ENCODE data around the gene TAS2R46. TPM values are rescaled to one million over a fixed set of nuclear protein-coding genes. Genes with fewer than 3 reads are reported as not detected.

TAS2R46 gene
- total and polyA plus RNA-seq, 2 of the 13 experiments (the other 11 are each of a cell fraction or from before 2014, with no cell fraction given): 0.16 to 3.5 TPM

- TF ChIP-seq RERE (CRISPR knock-in tag; IDR thresholded peaks at IDR 0.05; ENCODE audit: low read depth) (0 out of 2 replicates have a peak, but pooled peaks have one; percentile 46), HNRNPL (IDR thresholded peaks at IDR 0.05; ENCODE audit: low read depth, low read length) (no peak), FOXP1 (IDR thresholded peaks at IDR 0.05) (no peak), FOXP1 (CRISPR knock-in tag; IDR thresholded peaks at IDR 0.05) (peak; percentile 71), SOX13 (IDR thresholded peaks at IDR 0.05) (0 out of 2 replicates have a peak, but pooled peaks have one; percentile 18), SOX13 (CRISPR knock-in tag; conservative IDR thresholded peaks at IDR 0.05 in 1 of 2, IDR thresholded peaks at IDR 0.05 in 1 of 2) (peak in 1 of 2 experiments; percentile 49; a peak in 1 of 4 replicates), ZSCAN22 (CRISPR knock-in tag; IDR thresholded peaks at IDR 0.05) (no peak), CEBPB (IDR thresholded peaks at IDR 0.05; ENCODE audit: borderline replicate concordance, low read depth, low read length) (peak; percentile 43; the same call in 1 of the 2 replicates), ZBTB3 (CRISPR knock-in tag; IDR thresholded peaks at IDR 0.05; ENCODE audit: borderline replicate concordance, low read depth) (no peak), IKZF1 (IDR thresholded peaks at IDR 0.05) (no peak), ZNF563 (CRISPR knock-in tag; IDR thresholded peaks at IDR 0.05) (no peak), ZNF775 (CRISPR knock-in tag; IDR thresholded peaks at IDR 0.05; ENCODE audit: borderline replicate concordance) (no peak), TSC22D2 (CRISPR knock-in tag; IDR thresholded peaks at IDR 0.05; ENCODE audit: borderline replicate concordance) (no peak), NFRKB (IDR thresholded peaks at IDR 0.05) (no peak), PAXIP1 (CRISPR knock-in tag; conservative IDR thresholded peaks at IDR 0.05) (0 out of 2 replicates have a peak, but pooled peaks have one; percentile 25), NFAT5 (CRISPR knock-in tag; IDR thresholded peaks at IDR 0.05) (no peak), ZNF451 (CRISPR knock-in tag; IDR thresholded peaks at IDR 0.05) (no peak)
Observed at GRCh38 chr12:11071414-11071813, 9.3 kb upstream of the TAS2R46 start (continued).

Data from HepG2 (cell line).